SJSA1 (cell line): ENCODE measurements around the gene PLPPR3. TPM values are rescaled to one million over a fixed set of nuclear protein-coding genes. Genes with fewer than 3 reads are reported as not detected.
A peak's percentile ranks its signal among the peaks of the same experiment; 100 is the strongest.

Source experiments
- DNase-seq, 2 experiments: peaks; one replicate each; pipeline ENCODE4 v3.0.0-alpha.2; 2015 to 2020; ENCODE audit warnings: low spot score in 2 of 2, low read depth in 1 of 2
- H3K27ac ChIP-seq: fragments of 250-450 bp; sonication (Bioruptor Pico); 2 replicates; pipeline ENCODE4 v1.5.1; 2020; ENCODE audit warnings: mild to moderate bottlenecking, moderate library complexity
- H3K27me3 ChIP-seq: fragments of 250-450 bp; sonication (Bioruptor Pico); replicated peaks from 2 replicates; pipeline ENCODE4 v1.5.1; 2020; ENCODE audit warnings: mild to moderate bottlenecking, moderate library complexity
- H3K36me3 ChIP-seq: fragments of 250-450 bp; sonication (Bioruptor Pico); 2 replicates; pipeline ENCODE4 v1.5.1; 2020; ENCODE audit warnings: mild to moderate bottlenecking
- H3K4me1 ChIP-seq: fragments of 250-450 bp; sonication (Bioruptor Pico); replicated peaks from 2 replicates; pipeline ENCODE4 v1.6.1; 2021; ENCODE audit warnings: mild to moderate bottlenecking
- H3K4me3 ChIP-seq: fragments of 250-450 bp; sonication (Bioruptor Pico); 2 replicates; pipeline ENCODE4 v1.5.1; 2020; ENCODE audit warnings: mild to moderate bottlenecking
- H3K9me3 ChIP-seq: fragments of 250-450 bp; sonication (Bioruptor Pico); replicated peaks from 2 replicates; pipeline ENCODE4 v1.5.1; 2020; ENCODE audit warnings: mild to moderate bottlenecking
- total RNA-seq: library from RNA; depleted of rRNA; stranded (reverse); fragments of >200 nt; shearing (Covaris generic); gene quantifications from 2 replicates; pipeline ENCODE4 v1.2.3, GENCODE V29; 2014

Gene PLPPR3
- total RNA-seq, 1 experiment from 2014 or later, result 1.1 TPM

DNA sequence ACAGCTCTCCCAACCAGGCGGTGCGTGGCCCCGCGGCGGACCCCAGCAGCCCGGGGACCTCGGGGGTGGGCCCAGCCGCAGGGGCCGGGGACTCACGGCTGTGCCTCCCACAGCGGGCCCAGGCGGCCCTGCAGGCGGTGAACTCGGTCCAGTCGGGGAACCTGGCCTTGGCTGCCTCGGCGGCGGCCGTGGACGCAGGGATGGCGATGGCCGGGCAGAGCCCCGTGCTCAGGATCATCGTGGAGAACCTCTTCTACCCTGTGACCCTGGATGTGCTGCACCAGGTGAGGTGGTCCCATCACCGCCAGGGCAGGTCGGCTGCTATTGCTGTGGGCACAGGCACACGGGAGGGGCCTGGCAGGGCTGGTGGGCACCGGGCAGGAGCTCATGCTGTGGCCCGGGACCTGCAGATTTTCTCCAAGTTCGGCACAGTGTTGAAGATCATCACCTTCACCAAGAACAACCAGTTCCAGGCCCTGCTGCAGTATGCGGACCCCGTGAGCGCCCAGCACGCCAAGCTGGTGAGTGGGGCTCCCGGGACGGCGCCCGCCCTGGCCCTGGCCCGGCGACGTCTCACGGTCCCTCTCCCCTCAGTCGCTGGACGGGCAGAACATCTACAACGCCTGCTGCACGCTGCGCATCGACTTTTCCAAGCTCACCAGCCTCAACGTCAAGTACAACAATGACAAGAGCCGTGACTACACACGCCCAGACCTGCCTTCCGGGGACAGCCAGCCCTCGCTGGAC is 17.2 kb downstream of the PLPPR3 start:
- peaks cover 100% of the 10 kb centered on the region for H3K36me3 ChIP-seq
- H3K4me1 ChIP-seq, result peaks cover 25% of the 10 kb centered on the region
- H3K27me3 ChIP-seq, result no peaks in the 10 kb centered on the region
- no peaks in the 10 kb centered on the region for H3K9me3 ChIP-seq
- no peak for DNase-seq
- no peak overlapping the region for H3K27ac ChIP-seq
- H3K4me3 ChIP-seq, result no peak overlapping the region

GRCh38 chr19:803686-804418 is 17.9 kb downstream of the PLPPR3 start:
- peaks cover 100% of the 10 kb centered on the region for H3K36me3 ChIP-seq
- no peak overlapping the region for H3K27ac ChIP-seq

DNA sequence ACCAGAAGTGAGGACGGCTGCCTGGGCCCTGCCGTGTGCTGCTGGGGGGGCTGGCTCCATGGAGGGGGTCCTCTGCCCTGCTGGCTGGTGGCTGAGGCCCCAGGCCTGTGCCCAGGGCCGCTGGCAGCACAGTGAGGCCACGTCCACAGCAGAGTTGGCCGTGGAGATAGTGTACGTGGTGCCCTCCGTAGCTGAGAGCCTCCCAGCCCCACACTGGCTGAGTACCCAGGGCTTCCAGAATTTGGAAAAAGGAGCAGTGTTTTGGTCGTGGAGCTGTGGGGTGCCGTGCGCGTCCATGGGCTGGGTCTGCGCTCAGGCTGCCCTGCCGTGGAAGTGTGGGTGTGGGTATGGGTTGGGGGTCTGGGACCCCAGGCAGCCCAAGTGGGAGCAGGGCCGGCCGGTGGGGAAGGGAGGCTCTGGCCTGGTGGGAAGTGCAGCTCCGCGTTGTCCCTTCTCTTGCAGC is 18.6 kb downstream of the PLPPR3 start:
- no peak for DNase-seq
- H3K27ac ChIP-seq, result no peak overlapping the region
- H3K4me1 ChIP-seq, result peaks cover 29% of the 10 kb centered on the region
- H3K4me3 ChIP-seq, result no peak overlapping the region
- no peaks in the 10 kb centered on the region for H3K9me3 ChIP-seq
- peaks cover 100% of the 10 kb centered on the region for H3K36me3 ChIP-seq
- no peaks in the 10 kb centered on the region for H3K27me3 ChIP-seq

More at GRCh38 chr19:803686-804418, 17.9 kb downstream of the PLPPR3 start:
- peak in 1 of 2 experiments; percentile 40 for DNase-seq
- Histone ChIP-seq H3K4me1 (peaks cover 29% of the 10 kb centered on the region), H3K4me3 (no peak overlapping the region), H3K27me3 (no peaks in the 10 kb centered on the region), H3K9me3 (no peaks in the 10 kb centered on the region)

- H3K9me3 ChIP-seq, result no peaks in the 10 kb centered on the region
- H3K36me3 ChIP-seq, result peaks cover 99% of the 10 kb centered on the region
- H3K4me1 ChIP-seq, result peaks cover 29% of the 10 kb centered on the region
- no peak overlapping the region for H3K27ac ChIP-seq
- no peak overlapping the region for H3K4me3 ChIP-seq
- H3K27me3 ChIP-seq, result no peaks in the 10 kb centered on the region
- DNase-seq, result no peak
Observed at GRCh38 chr19:802498-803098, 19.2 kb downstream of the PLPPR3 start.

DNA sequence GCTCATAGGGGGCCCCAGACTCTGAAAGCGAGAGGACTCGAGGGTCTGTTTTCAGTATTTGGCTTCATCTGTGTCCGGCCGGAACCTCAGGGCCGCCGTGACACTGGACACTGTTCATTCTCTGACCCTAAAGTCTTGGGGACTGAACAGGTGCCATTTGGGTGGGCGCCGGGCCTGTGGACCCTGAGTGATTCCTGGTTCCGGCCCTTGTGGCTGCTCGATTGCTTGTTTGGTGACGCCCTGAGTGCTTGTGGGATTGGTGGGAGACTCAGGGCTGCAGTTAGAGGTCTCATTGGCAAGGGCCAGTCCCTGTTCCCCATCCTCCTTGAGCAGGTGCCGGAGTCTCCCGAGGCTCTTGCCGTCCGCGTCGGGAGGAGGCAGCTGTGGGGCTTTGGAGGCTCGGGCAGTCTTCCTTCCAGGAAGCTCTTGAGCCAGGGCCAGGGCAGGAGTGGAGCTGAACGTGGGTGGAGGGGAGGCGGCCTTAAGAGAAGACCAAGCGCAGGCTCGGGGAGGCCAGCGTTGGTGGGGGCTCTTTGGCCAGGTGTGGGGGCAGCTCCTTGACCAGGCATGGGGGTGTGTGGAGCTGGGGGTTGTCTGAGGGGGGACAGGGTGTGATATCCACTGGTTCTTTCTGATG is 19.8 kb downstream of the PLPPR3 start:
- Histone ChIP-seq H3K36me3 (peaks cover 92% of the 10 kb centered on the region), H3K4me3 (no peak overlapping the region), H3K4me1 (peaks cover 29% of the 10 kb centered on the region), H3K27ac (no peak overlapping the region), H3K27me3 (no peaks in the 10 kb centered on the region), H3K9me3 (no peaks in the 10 kb centered on the region)
- DNase-seq, result no peak

- DNase-seq, result peak in 1 of 2 experiments; percentile 47
- Histone ChIP-seq H3K36me3 (peaks cover 85% of the 10 kb centered on the region), H3K27me3 (no peaks in the 10 kb centered on the region), H3K4me3 (no peak overlapping the region), H3K27ac (no peak overlapping the region), H3K4me1 (peaks cover 29% of the 10 kb centered on the region), H3K9me3 (no peaks in the 10 kb centered on the region)
Observed at GRCh38 chr19:801030-801860, 20.5 kb downstream of the PLPPR3 start.

- peak in 1 of 2 experiments; percentile 44 for DNase-seq
- H3K36me3 ChIP-seq, result peaks cover 78% of the 10 kb centered on the region
- no peaks in the 10 kb centered on the region for H3K27me3 ChIP-seq
- peak overlapping the region; percentile 4 for H3K4me3 ChIP-seq
- peaks cover 32% of the 10 kb centered on the region for H3K4me1 ChIP-seq
- no peak overlapping the region for H3K27ac ChIP-seq
- no peaks in the 10 kb centered on the region for H3K9me3 ChIP-seq
Observed at GRCh38 chr19:800360-801029, 21.3 kb downstream of the PLPPR3 start.

DNA sequence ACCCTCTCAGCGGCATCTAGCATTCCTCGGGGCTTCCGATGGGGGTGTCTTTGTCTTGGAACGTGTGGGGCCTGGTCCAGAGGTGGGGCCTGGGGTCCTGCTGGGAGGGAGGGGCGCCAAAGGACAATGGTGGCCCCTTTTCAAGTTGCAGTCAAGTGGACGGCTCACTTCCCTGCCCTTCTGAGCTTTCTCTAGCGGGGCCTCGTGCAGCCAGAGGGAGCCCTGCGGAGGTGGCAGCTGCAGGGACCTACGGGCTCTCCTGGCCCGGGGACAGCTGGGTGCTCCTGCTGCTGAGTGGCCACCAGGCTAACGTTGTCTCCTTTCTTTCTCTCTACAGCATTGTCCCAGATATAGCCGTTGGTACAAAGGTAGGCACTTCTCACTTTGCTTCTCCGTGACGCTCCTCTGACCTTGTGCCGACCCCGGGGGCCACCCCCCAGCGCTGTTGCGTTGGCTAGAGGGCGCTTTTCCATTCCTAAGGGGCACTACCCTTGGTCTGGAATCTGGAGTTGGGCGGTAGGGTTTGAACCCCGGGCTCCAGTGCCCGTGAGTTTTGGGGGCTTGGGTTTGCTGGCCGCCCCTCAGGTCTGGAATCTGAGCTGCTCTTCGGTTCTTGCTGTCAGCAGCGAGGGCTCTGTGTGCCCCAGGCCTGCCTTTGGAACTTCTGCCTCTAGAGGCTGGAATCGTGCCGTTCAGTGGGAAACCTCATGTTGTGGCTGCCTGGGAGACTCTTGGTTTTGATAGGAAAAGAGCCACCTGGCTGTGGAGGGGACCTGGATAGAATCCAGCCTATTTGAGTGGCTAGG is 22.5 kb downstream of the PLPPR3 start:
- Histone ChIP-seq H3K36me3 (peaks cover 65% of the 10 kb centered on the region), H3K4me3 (peak overlapping the region; percentile 95), H3K9me3 (no peaks in the 10 kb centered on the region), H3K27me3 (no peaks in the 10 kb centered on the region), H3K4me1 (peaks cover 32% of the 10 kb centered on the region), H3K27ac (no peak overlapping the region)
- DNase-seq, result peak; percentile 61 to 66

- H3K9me3 ChIP-seq, result no peaks in the 10 kb centered on the region
- peaks cover 32% of the 10 kb centered on the region for H3K4me1 ChIP-seq
- DNase-seq, result peak in 1 of 2 experiments; percentile 40
- H3K4me3 ChIP-seq, result peak overlapping the region; percentile 95
- peaks cover 58% of the 10 kb centered on the region for H3K36me3 ChIP-seq
- peak overlapping the region; percentile 93 for H3K27ac ChIP-seq
- H3K27me3 ChIP-seq, result no peaks in the 10 kb centered on the region
Observed at GRCh38 chr19:798415-799075, 23.2 kb downstream of the PLPPR3 start.

- H3K27ac ChIP-seq, result peak overlapping the region; percentile 93
- no peaks in the 10 kb centered on the region for H3K27me3 ChIP-seq
- no peaks in the 10 kb centered on the region for H3K9me3 ChIP-seq
- H3K4me1 ChIP-seq, result peaks cover 35% of the 10 kb centered on the region
- peaks cover 50% of the 10 kb centered on the region for H3K36me3 ChIP-seq
- H3K4me3 ChIP-seq, result peak overlapping the region; percentile 95
- peak; percentile 88 to 92 for DNase-seq
Observed at GRCh38 chr19:797528-798414, 24.0 kb downstream of the PLPPR3 start.
